ENCODE data around the gene XRN2. TPM values are rescaled to one million over a fixed set of nuclear protein-coding genes. Genes with fewer than 3 reads are reported as not detected.

XRN2 gene
- total RNA-seq, 2 experiments from 2014 or later, result 71.3 to 72.6 TPM

GRCh38 chr20:21272279-21272678 lies 30.9 kb upstream of the XRN2 start:
- Mint-ChIP-seq H3K4me1 (ENCODE audit: low read depth) (no peaks in the 10 kb centered on the region), H3K9me3 (peaks cover 2% of the 10 kb centered on the region), H3K4me3 (no peak overlapping the region), H3K27me3 (peaks cover 14% of the 10 kb centered on the region), H3K36me3 (ENCODE audit: low read depth) (no peaks in the 10 kb centered on the region), H3K27ac (no peak overlapping the region)
- no peak for DNase-seq
- no peak for ATAC-seq
- POLR2A ChIA-PET, result no interaction called here
- TF ChIP-seq CTCF (IDR thresholded peaks at IDR 0.05), result no peak
- intact Hi-C loops (cut with micrococcal nuclease), result no loop called here
- CTCF ChIA-PET, result no interaction called here

DNA sequence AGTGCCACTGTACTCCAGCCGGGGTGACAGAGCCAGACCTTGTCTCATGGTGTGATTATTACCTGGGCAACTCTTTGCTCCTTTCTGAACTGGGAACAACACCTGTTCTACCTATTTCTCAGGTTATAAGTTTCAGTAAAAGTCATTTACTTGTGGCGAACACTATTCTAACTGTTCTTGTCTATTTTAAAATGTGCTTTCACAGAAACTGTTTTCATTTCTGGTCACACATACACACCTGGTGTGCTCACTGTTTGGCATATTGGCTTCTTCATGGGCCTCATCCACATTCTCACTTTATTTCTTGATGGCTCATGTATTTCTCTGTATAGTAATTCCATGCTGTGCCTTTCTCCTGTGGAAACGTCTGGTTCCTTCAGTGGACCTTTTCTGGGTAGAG lies 30.5 kb upstream of the XRN2 start:
- no peaks in the 10 kb centered on the region for H3K36me3 Mint-ChIP-seq (ENCODE audit: low read depth)

DNA sequence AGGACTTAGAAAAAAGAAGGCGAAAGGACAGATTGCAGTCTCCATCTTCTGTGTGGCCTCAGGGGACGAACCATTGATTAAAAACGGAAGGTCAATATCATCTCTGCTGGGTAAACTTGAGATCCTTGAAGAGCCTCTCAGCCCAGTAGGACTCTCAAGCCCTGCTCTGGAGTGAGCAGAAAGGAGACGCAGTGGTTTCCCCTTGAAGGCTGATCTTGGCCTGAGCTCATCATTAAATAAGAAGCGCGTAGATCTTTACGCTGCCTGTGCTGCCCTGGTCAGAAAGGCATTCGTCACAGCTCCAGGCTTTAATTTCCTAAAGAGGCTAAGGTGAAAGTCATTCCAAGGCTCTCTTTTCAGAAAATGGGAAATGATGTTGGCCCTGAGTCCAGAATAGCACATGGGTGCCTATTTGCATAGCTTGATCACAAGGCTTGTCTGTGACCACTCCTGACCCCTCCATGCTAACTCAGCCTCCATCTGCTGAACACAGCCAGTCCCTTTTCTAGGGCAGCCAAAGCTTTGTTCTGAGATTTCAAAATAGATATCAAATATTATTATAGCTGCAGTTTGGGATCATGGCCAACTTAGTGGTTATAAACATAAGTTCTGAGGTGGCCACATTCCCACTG lies 29.3 kb upstream of the XRN2 start:
- POLR2A ChIA-PET, result no interaction called here
- ATAC-seq, result no peak
- H3K9me3 Mint-ChIP-seq, result peaks cover 2% of the 10 kb centered on the region
- intact Hi-C loops (cut with micrococcal nuclease), result no loop called here
- H3K4me1 Mint-ChIP-seq (ENCODE audit: low read depth), result no peaks in the 10 kb centered on the region
- no peak for TF ChIP-seq CTCF (IDR thresholded peaks at IDR 0.05)
- H3K4me3 Mint-ChIP-seq, result no peak overlapping the region
- H3K27ac Mint-ChIP-seq, result no peak overlapping the region
- no peaks in the 10 kb centered on the region for H3K36me3 Mint-ChIP-seq (ENCODE audit: low read depth)
- H3K27me3 Mint-ChIP-seq, result peaks cover 14% of the 10 kb centered on the region
- no peak for DNase-seq
- CTCF ChIA-PET, result interaction anchor here (1.0 kb wide), 1 partner anchor 38 kb away, joined by 3 read pairs; no protein-coding TSS in a partner anchor

More for the DNA sequence above, 30.5 kb upstream of the XRN2 start:
- no peak for DNase-seq
- Mint-ChIP-seq H3K4me1 (ENCODE audit: low read depth) (no peaks in the 10 kb centered on the region), H3K4me3 (no peak overlapping the region), H3K9me3 (peaks cover 2% of the 10 kb centered on the region), H3K27ac (no peak overlapping the region), H3K27me3 (peaks cover 14% of the 10 kb centered on the region)
- POLR2A ChIA-PET, result no interaction called here
- intact Hi-C loops (cut with micrococcal nuclease), result no loop called here
- ATAC-seq, result no peak
- CTCF ChIA-PET, result no interaction called here
- TF ChIP-seq CTCF (IDR thresholded peaks at IDR 0.05), result no peak

GRCh38 chr20:21278829-21279228 lies 24.3 kb upstream of the XRN2 start:
- Mint-ChIP-seq H3K4me3 (no peak overlapping the region), H3K27ac (no peak overlapping the region), H3K36me3 (ENCODE audit: low read depth) (no peaks in the 10 kb centered on the region), H3K27me3 (peaks cover 12% of the 10 kb centered on the region), H3K9me3 (peaks cover 2% of the 10 kb centered on the region), H3K4me1 (ENCODE audit: low read depth) (peaks cover 3% of the 10 kb centered on the region)
- ATAC-seq (no peak), DNase-seq (no peak)
- ChIA-PET POLR2A (no interaction called here), CTCF (no interaction called here)
- TF ChIP-seq CTCF (IDR thresholded peaks at IDR 0.05), result no peak
- intact Hi-C loops (cut with micrococcal nuclease), result no loop called here

DNA sequence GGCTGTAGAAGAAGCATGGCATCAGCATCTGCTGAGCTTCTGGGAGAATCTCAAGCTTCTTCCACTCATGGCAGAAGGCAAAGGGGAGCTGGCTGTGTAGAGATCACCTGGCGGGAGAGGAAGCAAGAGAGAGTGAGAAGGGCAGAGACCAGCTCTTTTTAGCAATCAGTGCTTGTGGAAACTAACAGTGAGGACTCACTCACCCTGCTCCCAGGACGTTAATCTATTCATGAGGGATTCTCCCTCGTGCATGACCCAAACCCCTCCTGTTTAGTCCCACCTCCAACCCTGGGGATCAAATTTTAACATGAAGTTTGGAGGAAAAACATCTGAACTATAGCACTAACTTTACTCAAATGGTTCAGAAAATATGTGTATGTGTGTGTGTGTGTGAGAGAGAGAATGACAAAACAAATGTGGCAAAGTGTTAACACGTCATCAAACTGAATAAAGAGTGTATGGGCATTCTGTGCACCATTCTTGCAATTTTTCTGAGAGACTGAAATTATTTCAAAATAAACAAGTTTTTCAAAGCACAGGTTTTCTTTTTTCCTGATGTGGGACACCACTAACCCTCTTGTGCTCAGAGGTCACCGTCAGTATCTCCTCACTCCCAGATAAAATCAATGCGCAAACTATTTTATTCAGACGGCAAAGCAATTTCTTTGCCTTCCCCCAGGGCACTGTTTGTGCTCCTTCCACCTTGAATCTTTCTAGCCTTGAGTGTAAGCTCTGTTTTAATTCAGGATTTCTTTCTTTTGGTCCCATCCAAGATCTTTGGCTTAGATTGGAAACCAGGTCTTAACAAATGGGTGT lies 23.2 kb upstream of the XRN2 start:
- Mint-ChIP-seq H3K9me3 (peaks cover 2% of the 10 kb centered on the region), H3K27me3 (peaks cover 11% of the 10 kb centered on the region), H3K27ac (no peak overlapping the region), H3K4me3 (no peak overlapping the region), H3K4me1 (ENCODE audit: low read depth) (peaks cover 3% of the 10 kb centered on the region), H3K36me3 (ENCODE audit: low read depth) (no peaks in the 10 kb centered on the region)
- no peak for TF ChIP-seq CTCF (IDR thresholded peaks at IDR 0.05)
- ChIA-PET CTCF (no interaction called here), POLR2A (no interaction called here)
- DNase-seq, result no peak
- no peak for ATAC-seq
- intact Hi-C loops (cut with micrococcal nuclease), result no loop called here
